Spleen (tissue), 7 donors: Measurements from ENCODE around the gene KCND3.

Source experiments
- CTCF ChIP-seq, 11 experiments: fragments of 200-600 bp in 7 of 11; fragments of 450-650 bp in 4 of 11; sonication (generic) in 4 of 11; IDR thresholded peaks in 8 of 11; conservative IDR thresholded peaks in 3 of 11; 1 replicate in 7 of 11; 2 replicates in 4 of 11; pipeline versions ENCODE4 v1.4.0 to v1.8.0; 2016 to 2021; ENCODE audit warnings: antibody characterized with exemption in 11 of 11, inconsistent platforms in 4 of 11, mild to moderate bottlenecking in 1 of 11
- POLR2AphosphoS5 ChIP-seq, 3 donors: sonication (generic); formaldehyde crosslinking; IDR thresholded peaks; one replicate each; pipeline ENCODE4 v1.5.1; 2017; ENCODE audit warnings: antibody characterized with exemption in 3 of 3
- donor health status: DM: no; HTN: no; CAD: no; lungs with moderate emphysema.
- donor health status: DM: no; HTN: no; CAD: no.
- donor health status: DM: no; HTN: no; CAD: no.

- TF ChIP-seq CTCF (IDR thresholded peaks at IDR 0.05 in 8 of 11, conservative IDR thresholded peaks at IDR 0.05 in 3 of 11), result no peak
- TF ChIP-seq POLR2AphosphoS5 (IDR thresholded peaks at IDR 0.05), result no peak
Observed at GRCh38 chr1:111745675-111746613, 243.5 kb downstream of the KCND3 start.
